Measurements from ENCODE around the gene WDFY4. TPM values are rescaled to one million over a fixed set of nuclear protein-coding genes. Genes with fewer than 3 reads are reported as not detected.

The WDFY4 gene
- total and polyA plus RNA-seq, 4 donors, result 0.57 to 7.1 (median 2.0) TPM

DNA sequence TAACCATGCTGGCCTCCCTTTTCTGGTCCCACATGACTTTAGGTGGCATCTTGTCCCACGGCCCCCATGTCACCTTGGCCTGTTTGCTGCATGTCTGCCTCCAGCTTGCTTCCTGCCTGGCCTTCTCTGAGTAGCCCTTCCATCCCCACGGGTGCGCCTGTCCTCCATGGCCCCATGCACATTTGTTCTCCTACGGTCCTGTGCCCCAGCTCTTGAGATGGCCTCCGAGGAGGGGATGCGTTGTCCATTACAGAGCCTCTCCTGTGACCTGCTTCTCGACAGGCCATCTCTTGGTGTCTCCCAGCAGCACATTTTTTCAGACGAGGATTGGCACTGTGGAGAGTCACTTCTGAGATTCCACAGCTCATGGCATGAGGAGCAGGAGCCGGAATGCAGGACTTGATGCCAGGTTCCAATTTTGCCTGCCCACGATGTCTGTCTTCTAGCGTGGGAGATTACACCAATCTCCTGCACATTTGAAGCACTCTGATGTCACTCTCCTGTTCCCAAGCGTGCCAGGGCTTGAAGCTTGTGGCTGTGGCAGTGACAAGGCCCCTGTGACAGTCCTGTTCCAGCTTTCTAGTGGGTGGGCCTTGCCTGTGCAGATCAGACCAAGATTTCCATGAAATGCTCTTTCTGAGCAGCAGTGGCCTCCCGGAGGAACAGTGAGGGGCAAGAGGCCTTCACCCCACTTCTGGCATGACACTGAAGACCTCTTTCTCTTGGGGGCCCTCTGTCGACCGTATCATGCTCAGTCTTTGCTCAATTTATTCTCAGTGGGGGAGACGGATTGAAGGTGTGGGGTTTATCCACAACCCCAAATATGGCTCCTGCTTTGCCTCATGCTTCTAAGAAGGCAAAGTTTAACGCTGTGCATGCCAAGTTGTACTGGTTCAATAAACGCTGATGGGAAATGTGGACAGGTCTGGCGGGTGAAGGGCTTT, 13.4 kb downstream of the WDFY4 start:
- DNase-seq (ENCODE audit: low spot score), result no peak
- no peak overlapping the region for H3K9ac ChIP-seq (ENCODE audit: low read depth in 1 of 2, low read length in 2 of 2)
- no peaks in the 10 kb centered on the region for H3K4me1 ChIP-seq (ENCODE audit: control insufficient read depth in 4 of 4, insufficient read depth in 4 of 4, low read length in 3 of 4)
- no peak overlapping the region for H3K27ac ChIP-seq (ENCODE audit: low read depth in 1 of 2, low read length in 2 of 2)
- no peaks in the 10 kb centered on the region for H3K27me3 ChIP-seq (ENCODE audit: control insufficient read depth in 4 of 4, insufficient read depth in 4 of 4, low read length in 3 of 4)
- no peak overlapping the region for H3K4me3 ChIP-seq (ENCODE audit: low read depth in 1 of 3, low read length in 3 of 3)
- no peaks in the 10 kb centered on the region for H3K9me3 ChIP-seq (ENCODE audit: control insufficient read depth in 4 of 4, low read length in 3 of 4)
- H3K36me3 ChIP-seq (ENCODE audit: control insufficient read depth in 4 of 4, insufficient read depth in 3 of 4, low read depth in 1 of 4, low read length in 3 of 4), result no peaks in the 10 kb centered on the region
- TF ChIP-seq EGR1 (IDR thresholded peaks at IDR 0.05; ENCODE audit: low read depth in 2 of 2), result no peak
- TF ChIP-seq JUND (IDR thresholded peaks at IDR 0.05), result no peak
- TF ChIP-seq FOXA2 (IDR thresholded peaks at IDR 0.05), result no peak
- TF ChIP-seq FOXA1 (IDR thresholded peaks at IDR 0.05), result no peak
- TF ChIP-seq, protein P1, sequence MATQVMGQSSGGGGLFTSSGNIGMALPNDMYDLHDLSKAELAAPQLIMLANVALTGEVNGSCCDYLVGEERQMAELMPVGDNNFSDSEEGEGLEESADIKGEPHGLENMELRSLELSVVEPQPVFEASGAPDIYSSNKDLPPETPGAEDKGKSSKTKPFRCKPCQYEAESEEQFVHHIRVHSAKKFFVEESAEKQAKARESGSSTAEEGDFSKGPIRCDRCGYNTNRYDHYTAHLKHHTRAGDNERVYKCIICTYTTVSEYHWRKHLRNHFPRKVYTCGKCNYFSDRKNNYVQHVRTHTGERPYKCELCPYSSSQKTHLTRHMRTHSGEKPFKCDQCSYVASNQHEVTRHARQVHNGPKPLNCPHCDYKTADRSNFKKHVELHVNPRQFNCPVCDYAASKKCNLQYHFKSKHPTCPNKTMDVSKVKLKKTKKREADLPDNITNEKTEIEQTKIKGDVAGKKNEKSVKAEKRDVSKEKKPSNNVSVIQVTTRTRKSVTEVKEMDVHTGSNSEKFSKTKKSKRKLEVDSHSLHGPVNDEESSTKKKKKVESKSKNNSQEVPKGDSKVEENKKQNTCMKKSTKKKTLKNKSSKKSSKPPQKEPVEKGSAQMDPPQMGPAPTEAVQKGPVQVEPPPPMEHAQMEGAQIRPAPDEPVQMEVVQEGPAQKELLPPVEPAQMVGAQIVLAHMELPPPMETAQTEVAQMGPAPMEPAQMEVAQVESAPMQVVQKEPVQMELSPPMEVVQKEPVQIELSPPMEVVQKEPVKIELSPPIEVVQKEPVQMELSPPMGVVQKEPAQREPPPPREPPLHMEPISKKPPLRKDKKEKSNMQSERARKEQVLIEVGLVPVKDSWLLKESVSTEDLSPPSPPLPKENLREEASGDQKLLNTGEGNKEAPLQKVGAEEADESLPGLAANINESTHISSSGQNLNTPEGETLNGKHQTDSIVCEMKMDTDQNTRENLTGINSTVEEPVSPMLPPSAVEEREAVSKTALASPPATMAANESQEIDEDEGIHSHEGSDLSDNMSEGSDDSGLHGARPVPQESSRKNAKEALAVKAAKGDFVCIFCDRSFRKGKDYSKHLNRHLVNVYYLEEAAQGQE (IDR thresholded peaks at IDR 0.05), result no peak
- TF ChIP-seq, protein P2, sequence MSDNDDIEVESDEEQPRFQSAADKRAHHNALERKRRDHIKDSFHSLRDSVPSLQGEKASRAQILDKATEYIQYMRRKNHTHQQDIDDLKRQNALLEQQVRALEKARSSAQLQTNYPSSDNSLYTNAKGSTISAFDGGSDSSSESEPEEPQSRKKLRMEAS (IDR thresholded peaks at IDR 0.05), result no peak
- TF ChIP-seq CTCF (IDR thresholded peaks at IDR 0.05; ENCODE audit: low read depth, low read length, missing input control), result no peak
- TF ChIP-seq, protein P3, sequence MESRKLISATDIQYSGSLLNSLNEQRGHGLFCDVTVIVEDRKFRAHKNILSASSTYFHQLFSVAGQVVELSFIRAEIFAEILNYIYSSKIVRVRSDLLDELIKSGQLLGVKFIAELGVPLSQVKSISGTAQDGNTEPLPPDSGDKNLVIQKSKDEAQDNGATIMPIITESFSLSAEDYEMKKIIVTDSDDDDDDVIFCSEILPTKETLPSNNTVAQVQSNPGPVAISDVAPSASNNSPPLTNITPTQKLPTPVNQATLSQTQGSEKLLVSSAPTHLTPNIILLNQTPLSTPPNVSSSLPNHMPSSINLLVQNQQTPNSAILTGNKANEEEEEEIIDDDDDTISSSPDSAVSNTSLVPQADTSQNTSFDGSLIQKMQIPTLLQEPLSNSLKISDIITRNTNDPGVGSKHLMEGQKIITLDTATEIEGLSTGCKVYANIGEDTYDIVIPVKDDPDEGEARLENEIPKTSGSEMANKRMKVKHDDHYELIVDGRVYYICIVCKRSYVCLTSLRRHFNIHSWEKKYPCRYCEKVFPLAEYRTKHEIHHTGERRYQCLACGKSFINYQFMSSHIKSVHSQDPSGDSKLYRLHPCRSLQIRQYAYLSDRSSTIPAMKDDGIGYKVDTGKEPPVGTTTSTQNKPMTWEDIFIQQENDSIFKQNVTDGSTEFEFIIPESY (IDR thresholded peaks at IDR 0.05), result no peak
- no peak for TF ChIP-seq RAD21 (IDR thresholded peaks at IDR 0.05)
- TF ChIP-seq YY1 (IDR thresholded peaks at IDR 0.05), result no peak
- no peak for TF ChIP-seq SP1 (IDR thresholded peaks at IDR 0.05)
- TF ChIP-seq RXRA (IDR thresholded peaks at IDR 0.05), result no peak
- TF ChIP-seq NR2F2 (IDR thresholded peaks at IDR 0.05), result no peak
- TF ChIP-seq, protein P4, sequence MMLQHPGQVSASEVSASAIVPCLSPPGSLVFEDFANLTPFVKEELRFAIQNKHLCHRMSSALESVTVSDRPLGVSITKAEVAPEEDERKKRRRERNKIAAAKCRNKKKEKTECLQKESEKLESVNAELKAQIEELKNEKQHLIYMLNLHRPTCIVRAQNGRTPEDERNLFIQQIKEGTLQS (IDR thresholded peaks at IDR 0.05), result no peak
- TF ChIP-seq GABPA (IDR thresholded peaks at IDR 0.05 in 1 of 2, conservative IDR thresholded peaks at IDR 0.05 in 1 of 2), result no peak
- TF ChIP-seq TAF1 (conservative IDR thresholded peaks at IDR 0.05), result no peak
- TF ChIP-seq HNF4A (conservative IDR thresholded peaks at IDR 0.05), result no peak
- 88% methylated on average over 19 of the region's 19 CpGs for WGBS

Data from liver (tissue), 9 donors.